ENCODE results near the gene FER1L5.

The FER1L5 gene

GRCh38 chr2:96699621-96700020 lies 57.1 kb downstream of the FER1L5 start:
- no peak for DNase-seq

- no peak for DNase-seq
Observed at GRCh38 chr2:96700086-96700485, 57.5 kb downstream of the FER1L5 start.

- no peak for DNase-seq
Observed at GRCh38 chr2:96701636-96702035, 59.1 kb downstream of the FER1L5 start.

- no peak for DNase-seq
Observed at GRCh38 chr2:96702098-96702785, 59.7 kb downstream of the FER1L5 start.

- DNase-seq: no peak
Observed at GRCh38 chr2:96703021-96703751, 60.6 kb downstream of the FER1L5 start.

- no peak for DNase-seq
Observed at GRCh38 chr2:96710985-96711384, 68.4 kb downstream of the FER1L5 start.

- DNase-seq: no peak
Observed at GRCh38 chr2:96715658-96716057, 73.1 kb downstream of the FER1L5 start.

GRCh38 chr2:96716388-96716787 lies 73.8 kb downstream of the FER1L5 start:
- no peak for DNase-seq

GRCh38 chr2:96726131-96726530 lies 83.6 kb downstream of the FER1L5 start:
- DNase-seq: no peak

- no peak for DNase-seq
Observed at GRCh38 chr2:96727431-96727830, 84.9 kb downstream of the FER1L5 start.

- DNase-seq: no peak
Observed at GRCh38 chr2:96729748-96730147, 87.2 kb downstream of the FER1L5 start.

GRCh38 chr2:96730212-96730611 lies 87.6 kb downstream of the FER1L5 start:
- no peak for DNase-seq

- no peak for DNase-seq
Observed at GRCh38 chr2:96733931-96734330, 91.4 kb downstream of the FER1L5 start.

- no peak for DNase-seq
Observed at GRCh38 chr2:96734880-96735583, 92.5 kb downstream of the FER1L5 start.

GRCh38 chr2:96737251-96737650 lies 94.7 kb downstream of the FER1L5 start:
- DNase-seq: no peak

GRCh38 chr2:96737831-96738230 lies 95.3 kb downstream of the FER1L5 start:
- no peak for DNase-seq

- DNase-seq: no peak
Observed at GRCh38 chr2:96739076-96739632, 96.6 kb downstream of the FER1L5 start.

GRCh38 chr2:96739633-96740428 lies 97.3 kb downstream of the FER1L5 start, which contains the start of gene LMAN2L:
LMAN2L (minus strand) TSS chr2:96740064; CDS start chr2:96740040, 24 bp downstream.
- DNase-seq: peak; percentile 93

- DNase-seq: no peak
Observed at GRCh38 chr2:96747061-96747617, 104.6 kb downstream of the FER1L5 start.

GRCh38 chr2:96751800-96752199 lies 109.2 kb downstream of the FER1L5 start:
- DNase-seq: no peak

GRCh38 chr2:96753661-96754282 lies 111.2 kb downstream of the FER1L5 start:
- no peak for DNase-seq

GRCh38 chr2:96754317-96754716 lies 111.8 kb downstream of the FER1L5 start:
- no peak for DNase-seq

All from T1000 (cell line).